Prostate gland (tissue), 2 donors: ENCODE data around the gene KSR2.

Experiments
- CTCF ChIP-seq, 4 experiments: fragments of 200-600 bp in 2 of 4; fragments of 450-650 bp in 2 of 4; sonication (generic) in 2 of 4; IDR thresholded peaks; 1 replicate in 3 of 4; 2 replicates in 1 of 4; pipeline ENCODE4 v1.5.1; 2016 to 2019; ENCODE audit warnings: antibody characterized with exemption in 4 of 4, mild to moderate bottlenecking in 2 of 4, moderate library complexity in 2 of 4
- POLR2A ChIP-seq: fragments of 450-650 bp; IDR thresholded peaks from one replicate; pipeline ENCODE4 v1.6.1; 2016; ENCODE audit warnings: antibody characterized with exemption, mild to moderate bottlenecking
- POLR2AphosphoS5 ChIP-seq: sonication (generic); formaldehyde crosslinking; IDR thresholded peaks from one replicate; pipeline ENCODE4 v1.6.1; 2017; ENCODE audit warnings: antibody characterized with exemption

- TF ChIP-seq POLR2AphosphoS5: no peak
- TF ChIP-seq CTCF (IDR thresholded peaks at IDR 0.05): no peak
- TF ChIP-seq POLR2A: no peak
These were observed 388.6 kb downstream of the KSR2 start for GRCh38 chr12:117580015-117580717.
